K562 (cell line): ENCODE data around the gene NADK. TPM values are rescaled to one million over a fixed set of nuclear protein-coding genes. Genes with fewer than 3 reads are reported as not detected.

Source experiments
- ATAC-seq: fragments of 200-7000 bp; cut with Tn5 transposase; 3 replicates; pipeline ENCODE4 v1.9.1; 2020; ENCODE audit warnings: moderate library complexity
- BruUV-seq: library from RNA; stranded (reverse); fragments of 400-500 nt; replicated peaks from 2 replicates; lab custom pipeline; 2021; lab: Mats Ljungman, UMichigan
- CTCF ChIA-PET: fragments of 300-600 bp; formaldehyde crosslinking; extraction: SDS; loops from one replicate; lab custom pipeline; 2021; ENCODE audit warnings: low intra/inter-chr PET ratio; lab: Yijun Ruan, JAX
- POLR2A ChIA-PET: fragments of 300-600, 350-650 bp; sonication (Branson Sonifier 250); formaldehyde crosslinking; extraction: SDS; loops from one replicate; lab custom pipeline; 2021; ENCODE audit warnings: antibody characterized with exemption, inconsistent platforms; lab: Yijun Ruan, JAX
- DNase-seq, 4 experiments: peaks; one replicate each; pipeline versions ENCODE4 v3.0.0 to v3.0.0-alpha.2; 2011 to 2018; ENCODE audit warnings: low spot score in 3 of 4, mixed read lengths in 3 of 4; ENCODE audit errors: extremely low read depth in 1 of 4
- FAIRE-seq: peaks from 2 replicates; lab custom pipeline; 2011; peaks lifted over from hg19 to GRCh38; lab: Jason Lieb, UNC
- H2AFZ ChIP-seq: 2 replicates; pipeline ENCODE4 v1.6.0; 2011; ENCODE audit warnings: low read depth, low read length, control low read depth, inconsistent platforms
- H3K27ac ChIP-seq: fragments of 200-600 bp; 3 replicates; pipeline ENCODE4 v1.8.0; 2011; ENCODE audit warnings: low read depth, mild to moderate bottlenecking, control low read depth, inconsistent platforms, low read length, moderate library complexity, mixed read lengths; ENCODE audit errors: extremely low read depth
- H3K27me3 ChIP-seq, 2 experiments: fragments of 300-600 bp in 1 of 2; 2 replicates in 1 of 2; 3 replicates in 1 of 2; pipeline versions ENCODE4 v1.6.0 to v1.8.0; 2011; ENCODE audit warnings: inconsistent platforms in 2 of 2, low read length in 2 of 2, mild to moderate bottlenecking in 1 of 2, mixed read lengths in 1 of 2, moderate library complexity in 1 of 2; ENCODE audit not compliant: control insufficient read depth in 2 of 2, insufficient read depth in 2 of 2
- H3K36me3 ChIP-seq: fragments of 300-600 bp; 3 replicates; pipeline ENCODE4 v1.8.0; 2011; ENCODE audit warnings: mild to moderate bottlenecking, low read length, inconsistent platforms; ENCODE audit not compliant: control insufficient read depth, insufficient read depth
- H3K4me1 ChIP-seq, 2 experiments: fragments of 200-600 bp in 1 of 2; replicated peaks in 1 of 2; 2 replicates in 1 of 2; 3 replicates in 1 of 2; pipeline versions ENCODE4 v1.5.1 to v1.8.0; 2011; ENCODE audit warnings: inconsistent platforms in 2 of 2, low read length in 2 of 2, mild to moderate bottlenecking in 1 of 2, mixed read lengths in 1 of 2, moderate library complexity in 1 of 2; ENCODE audit not compliant: control insufficient read depth in 2 of 2, insufficient read depth in 2 of 2
- H3K4me2 ChIP-seq: 2 replicates; pipeline ENCODE4 v1.6.1; 2011; ENCODE audit warnings: low read length, control low read depth, inconsistent platforms, mixed read lengths; ENCODE audit not compliant: insufficient read depth
- H3K4me3 ChIP-seq: fragments of 200-600 bp; sonication (generic), shearing (Covaris generic); 2 replicates; pipeline ENCODE4 v1.5.1; 2016; ENCODE audit warnings: control low read depth, inconsistent platforms
- H3K79me2 ChIP-seq: fragments of 200-600 bp; 3 replicates; pipeline ENCODE4 v1.8.0; 2011; ENCODE audit warnings: low read length, inconsistent platforms; ENCODE audit not compliant: control insufficient read depth, insufficient read depth
- H3K9ac ChIP-seq, 2 experiments: 2 replicates each; pipeline versions ENCODE4 v1.6.0 to v1.6.1; 2011; ENCODE audit warnings: low read depth in 2 of 2, low read length in 2 of 2, control low read depth in 1 of 2, inconsistent platforms in 1 of 2, mild to moderate bottlenecking in 1 of 2, mixed read lengths in 1 of 2; ENCODE audit not compliant: insufficient read depth in 1 of 2
- H3K9me1 ChIP-seq: one replicate; pipeline ENCODE4 v1.6.0; 2011; ENCODE audit warnings: inconsistent platforms, mild to moderate bottlenecking, low read length, moderate library complexity; ENCODE audit not compliant: control insufficient read depth, insufficient read depth
- H3K9me3 ChIP-seq: replicated peaks from 2 replicates; pipeline ENCODE4 v1.5.1; 2011; ENCODE audit warnings: low read depth, low read length, inconsistent platforms; ENCODE audit not compliant: control insufficient read depth, insufficient read depth
- H4K20me1 ChIP-seq: replicated peaks from 2 replicates; pipeline ENCODE4 v1.6.1; 2011; ENCODE audit warnings: low read length, inconsistent platforms, mixed read lengths; ENCODE audit not compliant: control insufficient read depth, insufficient read depth
- C11orf30 ChIP-seq: fragments of 450-650 bp; IDR thresholded peaks from 2 replicates; pipeline ENCODE4 v1.6.1; 2016; ENCODE audit warnings: low read depth, mild to moderate bottlenecking
- KLF13 ChIP-seq: fragments of 450-650 bp; IDR thresholded peaks from 2 replicates; pipeline ENCODE4 v1.6.1; 2016; ENCODE audit warnings: missing genetic modification characterization, low read depth, mild to moderate bottlenecking, missing compliant biosample characterization, moderate library complexity, borderline replicate concordance
- MAZ ChIP-seq, 2 experiments: fragments of 450-650 bp in 1 of 2; sonication (generic) in 1 of 2; formaldehyde crosslinking; IDR thresholded peaks in 1 of 2; conservative IDR thresholded peaks in 1 of 2; 2 replicates each; pipeline versions ENCODE4 v1.4.0 to v1.5.0; 2020; ENCODE audit warnings: mild to moderate bottlenecking in 1 of 2, missing genetic modification reagents in 1 of 2
- MIER1 ChIP-seq: fragments of 450-650 bp; IDR thresholded peaks from 2 replicates; pipeline ENCODE4 v1.6.1; 2016; ENCODE audit warnings: antibody characterized with exemption, mild to moderate bottlenecking, low read depth
- RAD21 ChIP-seq, 2 experiments: fragments of 250-450 bp in 1 of 2; fragments of 450-650 bp in 1 of 2; sonication (Bioruptor Pico) in 1 of 2; formaldehyde crosslinking in 1 of 2; IDR thresholded peaks in 1 of 2; conservative IDR thresholded peaks in 1 of 2; 2 replicates each; pipeline versions ENCODE4 v1.4.0 to v1.8.0; 2020 to 2022; ENCODE audit warnings: mild to moderate bottlenecking in 2 of 2, moderate library complexity in 1 of 2
- ZNF146 ChIP-seq: IDR thresholded peaks from one replicate; pipeline ENCODE4 v1.6.1; 2018; ENCODE audit warnings: missing compliant biosample characterization; ENCODE audit not compliant: unreplicated experiment
- WGBS: fragments of 100-300 bp; shearing (Covaris generic); methylation state at CpG from one replicate; pipeline ENCODE4 v1.1.6; 2016; ENCODE audit warnings: low coverage, mixed read lengths; ENCODE audit not compliant: insufficient coverage; ENCODE audit errors: missing lambda C conversion rate; 5-methylcytosine and 5-hydroxymethylcytosine counted together
- in situ Hi-C: fragments of 300-500 bp; cut with MboI; formaldehyde crosslinking; loops from 4 replicates; pipeline ENCODE4 v1.15.0; 2018; ENCODE audit warnings: inconsistent platforms, mixed read lengths
- intact Hi-C: fragments of 100-400 bp; cut with micrococcal nuclease; formaldehyde crosslinking; loops from 2 replicates; pipeline ENCODE4 v1.14.2; 2022
- polyA plus RNA-seq, 8 experiments: library from polyadenylated mRNA; depleted of rRNA in 4 of 8; stranded (reverse) in 5 of 8; unstranded in 3 of 8; fragments of >200 nt; fragmentation: Nextera tagmentation in 2 of 8; fragmentation: Illumina TruSeq in 1 of 8; extraction: Ambion mirVana in 2 of 8; extraction: Trizol in 1 of 8; gene quantifications; 2 replicates each; pipeline versions ENCODE4 v1.2.1 to v1.2.3, GENCODE V29; 2011 to 2014; ENCODE audit warnings: inconsistent platforms in 1 of 8, missing spikeins in 1 of 8
- total RNA-seq, 7 experiments: library from RNA; depleted of rRNA in 6 of 7; stranded (reverse); fragments of >200 nt in 6 of 7; fragmentation: Illumina TruSeq in 2 of 7; extraction: Trizol in 2 of 7; gene quantifications; 2 replicates each; pipeline versions ENCODE4 v1.2.1 to v1.2.3, GENCODE V29; 2011 to 2021; ENCODE audit warnings: low replicate concordance in 1 of 7
- TF ChIP-seq, protein P1 (sequence below), 3 experiments: IDR thresholded peaks in 2 of 3; conservative IDR thresholded peaks in 1 of 3; 2 replicates each; pipeline ENCODE4 v1.5.1; 2011 to 2012; ENCODE audit warnings: low read length in 3 of 3, mild to moderate bottlenecking in 3 of 3, control low read depth in 2 of 3, improper control_type of control experiment in 1 of 3, inconsistent platforms in 1 of 3, low read depth in 1 of 3, mixed read lengths in 1 of 3, moderate library complexity in 1 of 3; ENCODE audit not compliant: insufficient read depth in 2 of 3
- TF ChIP-seq, protein P2 (sequence below), 2 experiments: fragments of 450-650 bp; formaldehyde crosslinking in 1 of 2; IDR thresholded peaks; 2 replicates each; pipeline versions ENCODE4 v1.4.0 to v1.6.1; 2014 to 2020; ENCODE audit warnings: mild to moderate bottlenecking in 2 of 2, borderline replicate concordance in 1 of 2, low read depth in 1 of 2
- TF ChIP-seq, protein P3 (sequence below): fragments of 200-800 bp; sonication (Bioruptor generic); IDR thresholded peaks from 2 replicates; pipeline ENCODE4 v1.6.1; 2017; ENCODE audit warnings: missing genetic modification characterization, missing compliant biosample characterization

The NADK gene
- total and polyA plus RNA-seq, 9 of the 15 experiments (the other 6 are each of a cell fraction or from before 2014, with no cell fraction given), result 1.5 to 135 (median 75.1) TPM

DNA sequence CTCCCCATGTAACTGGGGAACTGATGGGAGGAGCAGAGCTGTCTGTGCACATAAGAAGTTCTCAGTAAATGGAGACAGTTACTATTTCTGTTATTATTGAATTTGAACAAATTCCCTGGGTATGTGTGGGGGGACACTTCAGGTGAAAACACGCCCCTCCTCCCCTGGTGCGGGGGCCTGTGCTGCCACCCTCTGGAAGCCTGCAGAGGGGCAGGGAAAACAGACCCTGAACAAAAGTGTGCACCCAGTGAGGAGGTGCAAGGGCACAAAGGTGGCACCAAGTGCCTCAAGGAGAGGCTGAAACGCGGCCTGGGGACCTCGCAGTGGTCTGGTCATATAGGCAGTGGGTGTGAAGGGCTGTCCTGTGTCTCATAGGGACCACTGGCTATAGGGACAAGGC, 18.2 kb upstream of the NADK start:
- FAIRE-seq (no peak), ATAC-seq (peak; percentile 83), DNase-seq (peak in 2 of 4 experiments; percentile 25 to 48)
- ChIA-PET POLR2A (no interaction called here), CTCF (no interaction called here)
- H3K9me1 ChIP-seq, result peaks cover 4% of the 10 kb centered on the region
- no peak overlapping the region for H3K4me2 ChIP-seq
- in situ Hi-C loops, result no loop called here
- intact Hi-C loops, result no loop called here
- H3K27me3 ChIP-seq, result no peaks in the 10 kb centered on the region
- TF ChIP-seq MAZ (CRISPR knock-in tag; conservative IDR thresholded peaks at IDR 0.05 in 1 of 2, IDR thresholded peaks at IDR 0.05 in 1 of 2) (0 out of 4 replicates have a peak, but pooled peaks of 1 of the 2 experiments have one; percentile 18), ZNF146 (CRISPR knock-in tag) (no peak), KLF13 (tag) (0 out of 2 replicates have a peak, but pooled peaks have one; percentile 26), MIER1 (no peak), C11orf30 (no peak), RAD21 (CRISPR knock-in tag; conservative IDR thresholded peaks at IDR 0.05 in 1 of 2, IDR thresholded peaks at IDR 0.05 in 1 of 2) (peak in 1 of 2 experiments; percentile 54; a peak in 2 of 4 replicates)
- TF ChIP-seq, protein P1, sequence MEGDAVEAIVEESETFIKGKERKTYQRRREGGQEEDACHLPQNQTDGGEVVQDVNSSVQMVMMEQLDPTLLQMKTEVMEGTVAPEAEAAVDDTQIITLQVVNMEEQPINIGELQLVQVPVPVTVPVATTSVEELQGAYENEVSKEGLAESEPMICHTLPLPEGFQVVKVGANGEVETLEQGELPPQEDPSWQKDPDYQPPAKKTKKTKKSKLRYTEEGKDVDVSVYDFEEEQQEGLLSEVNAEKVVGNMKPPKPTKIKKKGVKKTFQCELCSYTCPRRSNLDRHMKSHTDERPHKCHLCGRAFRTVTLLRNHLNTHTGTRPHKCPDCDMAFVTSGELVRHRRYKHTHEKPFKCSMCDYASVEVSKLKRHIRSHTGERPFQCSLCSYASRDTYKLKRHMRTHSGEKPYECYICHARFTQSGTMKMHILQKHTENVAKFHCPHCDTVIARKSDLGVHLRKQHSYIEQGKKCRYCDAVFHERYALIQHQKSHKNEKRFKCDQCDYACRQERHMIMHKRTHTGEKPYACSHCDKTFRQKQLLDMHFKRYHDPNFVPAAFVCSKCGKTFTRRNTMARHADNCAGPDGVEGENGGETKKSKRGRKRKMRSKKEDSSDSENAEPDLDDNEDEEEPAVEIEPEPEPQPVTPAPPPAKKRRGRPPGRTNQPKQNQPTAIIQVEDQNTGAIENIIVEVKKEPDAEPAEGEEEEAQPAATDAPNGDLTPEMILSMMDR (IDR thresholded peaks at IDR 0.05 in 2 of 3, conservative IDR thresholded peaks at IDR 0.05 in 1 of 3; ENCODE audit: insufficient read depth in 2 of 3, low read depth in 1 of 3, low read length in 3 of 3), result peak; percentile 50 to 57 (median 54)
- TF ChIP-seq, protein P2, sequence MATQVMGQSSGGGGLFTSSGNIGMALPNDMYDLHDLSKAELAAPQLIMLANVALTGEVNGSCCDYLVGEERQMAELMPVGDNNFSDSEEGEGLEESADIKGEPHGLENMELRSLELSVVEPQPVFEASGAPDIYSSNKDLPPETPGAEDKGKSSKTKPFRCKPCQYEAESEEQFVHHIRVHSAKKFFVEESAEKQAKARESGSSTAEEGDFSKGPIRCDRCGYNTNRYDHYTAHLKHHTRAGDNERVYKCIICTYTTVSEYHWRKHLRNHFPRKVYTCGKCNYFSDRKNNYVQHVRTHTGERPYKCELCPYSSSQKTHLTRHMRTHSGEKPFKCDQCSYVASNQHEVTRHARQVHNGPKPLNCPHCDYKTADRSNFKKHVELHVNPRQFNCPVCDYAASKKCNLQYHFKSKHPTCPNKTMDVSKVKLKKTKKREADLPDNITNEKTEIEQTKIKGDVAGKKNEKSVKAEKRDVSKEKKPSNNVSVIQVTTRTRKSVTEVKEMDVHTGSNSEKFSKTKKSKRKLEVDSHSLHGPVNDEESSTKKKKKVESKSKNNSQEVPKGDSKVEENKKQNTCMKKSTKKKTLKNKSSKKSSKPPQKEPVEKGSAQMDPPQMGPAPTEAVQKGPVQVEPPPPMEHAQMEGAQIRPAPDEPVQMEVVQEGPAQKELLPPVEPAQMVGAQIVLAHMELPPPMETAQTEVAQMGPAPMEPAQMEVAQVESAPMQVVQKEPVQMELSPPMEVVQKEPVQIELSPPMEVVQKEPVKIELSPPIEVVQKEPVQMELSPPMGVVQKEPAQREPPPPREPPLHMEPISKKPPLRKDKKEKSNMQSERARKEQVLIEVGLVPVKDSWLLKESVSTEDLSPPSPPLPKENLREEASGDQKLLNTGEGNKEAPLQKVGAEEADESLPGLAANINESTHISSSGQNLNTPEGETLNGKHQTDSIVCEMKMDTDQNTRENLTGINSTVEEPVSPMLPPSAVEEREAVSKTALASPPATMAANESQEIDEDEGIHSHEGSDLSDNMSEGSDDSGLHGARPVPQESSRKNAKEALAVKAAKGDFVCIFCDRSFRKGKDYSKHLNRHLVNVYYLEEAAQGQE (IDR thresholded peaks at IDR 0.05; ENCODE audit: borderline replicate concordance), result peak; percentile 12; the same call in 1 of the 2 replicates
- TF ChIP-seq, protein P2 (CRISPR knock-in tag; IDR thresholded peaks at IDR 0.05; ENCODE audit: low read depth), result no peak
- TF ChIP-seq, protein P3, sequence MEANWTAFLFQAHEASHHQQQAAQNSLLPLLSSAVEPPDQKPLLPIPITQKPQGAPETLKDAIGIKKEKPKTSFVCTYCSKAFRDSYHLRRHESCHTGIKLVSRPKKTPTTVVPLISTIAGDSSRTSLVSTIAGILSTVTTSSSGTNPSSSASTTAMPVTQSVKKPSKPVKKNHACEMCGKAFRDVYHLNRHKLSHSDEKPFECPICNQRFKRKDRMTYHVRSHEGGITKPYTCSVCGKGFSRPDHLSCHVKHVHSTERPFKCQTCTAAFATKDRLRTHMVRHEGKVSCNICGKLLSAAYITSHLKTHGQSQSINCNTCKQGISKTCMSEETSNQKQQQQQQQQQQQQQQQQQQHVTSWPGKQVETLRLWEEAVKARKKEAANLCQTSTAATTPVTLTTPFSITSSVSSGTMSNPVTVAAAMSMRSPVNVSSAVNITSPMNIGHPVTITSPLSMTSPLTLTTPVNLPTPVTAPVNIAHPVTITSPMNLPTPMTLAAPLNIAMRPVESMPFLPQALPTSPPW (CRISPR knock-in tag), result peak; percentile 19; the same call in 1 of the 2 replicates
- H3K79me2 ChIP-seq, result peaks cover 5% of the 10 kb centered on the region; the same call in 1 of the 3 replicates
- peak overlapping the region in 1 of 2 experiments; percentile 28; a peak in 1 of 4 replicates for H3K9ac ChIP-seq
- BruUV-seq, result no TSS peak
- peaks cover 94% of the 10 kb centered on the region for H3K36me3 ChIP-seq
- H3K27ac ChIP-seq, result no peak overlapping the region
- peaks cover 0 to 3% of the 10 kb centered on the region in 2 experiments; a peak in 1 of 5 replicates for H3K4me1 ChIP-seq
- H3K4me3 ChIP-seq, result no peak overlapping the region
- WGBS, result 91% methylated on average over 5 of the region's 5 CpGs
- no peaks in the 10 kb centered on the region for H4K20me1 ChIP-seq
- H3K9me3 ChIP-seq, result no peaks in the 10 kb centered on the region
- no peak overlapping the region for H2AFZ ChIP-seq
